ENCODE measurements around the gene RPP25.

DNA sequence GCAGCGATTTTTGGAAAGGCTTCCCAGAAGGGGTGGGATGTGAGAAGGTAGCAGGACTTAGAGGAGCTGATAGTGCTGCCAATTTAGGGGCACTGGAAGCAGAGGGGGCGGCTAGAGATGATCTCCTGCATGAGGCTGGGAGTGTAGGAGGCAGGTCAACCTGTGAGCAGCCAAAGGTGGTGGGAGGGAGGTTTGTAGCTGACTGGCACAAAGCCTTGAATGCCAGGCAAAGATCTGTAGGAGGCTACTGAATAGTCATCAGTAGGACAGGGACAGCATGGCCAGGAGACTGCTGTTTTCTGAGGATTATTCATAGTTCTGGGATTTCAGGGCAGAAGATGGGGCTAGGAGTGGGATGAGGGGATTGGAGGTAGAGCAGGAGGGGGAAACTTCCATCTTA lies 41.0 kb upstream of the RPP25 start:
- TF ChIP-seq, protein P1, sequence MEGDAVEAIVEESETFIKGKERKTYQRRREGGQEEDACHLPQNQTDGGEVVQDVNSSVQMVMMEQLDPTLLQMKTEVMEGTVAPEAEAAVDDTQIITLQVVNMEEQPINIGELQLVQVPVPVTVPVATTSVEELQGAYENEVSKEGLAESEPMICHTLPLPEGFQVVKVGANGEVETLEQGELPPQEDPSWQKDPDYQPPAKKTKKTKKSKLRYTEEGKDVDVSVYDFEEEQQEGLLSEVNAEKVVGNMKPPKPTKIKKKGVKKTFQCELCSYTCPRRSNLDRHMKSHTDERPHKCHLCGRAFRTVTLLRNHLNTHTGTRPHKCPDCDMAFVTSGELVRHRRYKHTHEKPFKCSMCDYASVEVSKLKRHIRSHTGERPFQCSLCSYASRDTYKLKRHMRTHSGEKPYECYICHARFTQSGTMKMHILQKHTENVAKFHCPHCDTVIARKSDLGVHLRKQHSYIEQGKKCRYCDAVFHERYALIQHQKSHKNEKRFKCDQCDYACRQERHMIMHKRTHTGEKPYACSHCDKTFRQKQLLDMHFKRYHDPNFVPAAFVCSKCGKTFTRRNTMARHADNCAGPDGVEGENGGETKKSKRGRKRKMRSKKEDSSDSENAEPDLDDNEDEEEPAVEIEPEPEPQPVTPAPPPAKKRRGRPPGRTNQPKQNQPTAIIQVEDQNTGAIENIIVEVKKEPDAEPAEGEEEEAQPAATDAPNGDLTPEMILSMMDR (conservative IDR thresholded peaks at IDR 0.05 in 1 of 2, IDR thresholded peaks at IDR 0.05 in 1 of 2; ENCODE audit: low read depth in 1 of 2, low read length in 2 of 2) = no peak
- no peak for TF ChIP-seq EZH2 (IDR thresholded peaks at IDR 0.05; ENCODE audit: low read length, missing control alignments)
